SU-DHL-6 (cell line): Measurements from ENCODE around the gene AMZ2.
A peak's percentile ranks its signal among the peaks of the same experiment; 100 is the strongest.

Source experiments
- H2AFZ ChIP-seq: fragments of 200-600 bp; sonication (generic); 2 replicates; pipeline ENCODE4 v1.6.1; 2014; ENCODE audit warnings: low read depth, mild to moderate bottlenecking, moderate library complexity, mixed read lengths, antibody characterized with exemption, low read length; ENCODE audit not compliant: severe bottlenecking
- H3F3A ChIP-seq: fragments of 200-600 bp; shearing (Covaris generic); 2 replicates; pipeline ENCODE4 v1.6.0; 2016; ENCODE audit warnings: antibody characterized with exemption, mild to moderate bottlenecking; ENCODE audit not compliant: insufficient read depth
- H3K27ac ChIP-seq: fragments of 200-600 bp; sonication (generic); 2 replicates; pipeline ENCODE4 v1.5.1; 2016; ENCODE audit warnings: low read depth, mild to moderate bottlenecking, low read length, moderate library complexity, mixed read lengths
- H3K27me3 ChIP-seq: fragments of 200-600 bp; sonication (generic), shearing (Covaris generic); 2 replicates; pipeline ENCODE4 v1.6.0; 2014; ENCODE audit warnings: mild to moderate bottlenecking, low read length
- H3K36me3 ChIP-seq: fragments of 200-600 bp; sonication (generic); 2 replicates; pipeline ENCODE4 v1.6.1; 2014; ENCODE audit warnings: mild to moderate bottlenecking, low read length, mixed read lengths
- H3K4me2 ChIP-seq: fragments of 300-600, 200-600 bp; shearing (Covaris generic), sonication (generic); 2 replicates; pipeline ENCODE4 v1.6.0; 2014; ENCODE audit warnings: low read length, low read depth, mild to moderate bottlenecking; ENCODE audit not compliant: poor library complexity, severe bottlenecking
- H3K4me3 ChIP-seq: fragments of 200-600 bp; sonication (generic); 2 replicates; pipeline ENCODE4 v1.5.1; 2014; ENCODE audit warnings: antibody characterized with exemption, low read length, mild to moderate bottlenecking, mixed read lengths; ENCODE audit not compliant: insufficient read depth, poor library complexity, severe bottlenecking
- H3K79me2 ChIP-seq: fragments of 200-600 bp; sonication (generic); 2 replicates; pipeline ENCODE4 v1.6.1; 2014; ENCODE audit warnings: mild to moderate bottlenecking, low read length, moderate library complexity; ENCODE audit not compliant: insufficient read depth
- H3K9ac ChIP-seq: fragments of 200-600 bp; sonication (generic); 2 replicates; pipeline ENCODE4 v1.7.0; 2014; ENCODE audit warnings: mild to moderate bottlenecking, low read length
- H3K9me2 ChIP-seq: fragments of 200-600 bp; sonication (generic); replicated peaks from 2 replicates; pipeline ENCODE4 v1.6.1; 2014; ENCODE audit warnings: low read length; ENCODE audit not compliant: insufficient read depth
- H3K9me3 ChIP-seq: fragments of 200-600 bp; sonication (generic); 2 replicates; pipeline ENCODE4 v1.6.1; 2014; ENCODE audit warnings: low read length, mixed read lengths; ENCODE audit not compliant: insufficient read depth
- H4K20me1 ChIP-seq: fragments of 200-600 bp; sonication (generic); 2 replicates; pipeline ENCODE4 v1.6.1; 2014; ENCODE audit warnings: low read depth, mild to moderate bottlenecking, antibody characterized with exemption, low read length, moderate library complexity, mixed read lengths
- EZH2phosphoT487 ChIP-seq: fragments of 200-600 bp; sonication (generic), shearing (Covaris generic); conservative IDR thresholded peaks from 2 replicates; pipeline ENCODE4 v1.6.1; 2018; ENCODE audit warnings: mild to moderate bottlenecking, antibody characterized with exemption, low read length, moderate library complexity, mixed read lengths
- TF ChIP-seq, protein P1 (sequence below): fragments of 200-600 bp; sonication (generic); IDR thresholded peaks from one replicate; pipeline ENCODE4 v1.5.1; 2017; ENCODE audit warnings: antibody characterized with exemption, mild to moderate bottlenecking, low read length, moderate library complexity; ENCODE audit not compliant: insufficient read depth, poor library complexity, severe bottlenecking

AMZ2 gene

DNA sequence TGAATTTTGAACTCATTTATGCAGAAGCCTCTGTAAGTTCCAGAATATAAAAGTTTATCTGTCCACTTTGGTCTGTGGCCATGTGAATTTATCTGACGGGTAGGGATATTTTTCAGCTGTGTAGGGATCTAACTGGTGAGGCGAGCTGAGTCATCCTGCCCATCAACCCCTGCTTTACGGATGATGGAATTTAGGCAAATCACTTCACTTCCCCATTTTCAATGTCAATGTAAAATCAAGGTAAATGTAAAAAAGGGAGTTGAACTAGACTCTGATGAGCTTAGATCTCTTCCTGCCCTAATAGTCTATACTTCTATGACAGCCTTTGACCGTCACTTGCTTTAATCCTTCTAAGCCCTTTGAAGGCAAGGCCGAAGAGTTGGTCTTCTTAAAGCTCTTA, 40.5 kb downstream of the AMZ2 start:
- TF ChIP-seq, protein P1, sequence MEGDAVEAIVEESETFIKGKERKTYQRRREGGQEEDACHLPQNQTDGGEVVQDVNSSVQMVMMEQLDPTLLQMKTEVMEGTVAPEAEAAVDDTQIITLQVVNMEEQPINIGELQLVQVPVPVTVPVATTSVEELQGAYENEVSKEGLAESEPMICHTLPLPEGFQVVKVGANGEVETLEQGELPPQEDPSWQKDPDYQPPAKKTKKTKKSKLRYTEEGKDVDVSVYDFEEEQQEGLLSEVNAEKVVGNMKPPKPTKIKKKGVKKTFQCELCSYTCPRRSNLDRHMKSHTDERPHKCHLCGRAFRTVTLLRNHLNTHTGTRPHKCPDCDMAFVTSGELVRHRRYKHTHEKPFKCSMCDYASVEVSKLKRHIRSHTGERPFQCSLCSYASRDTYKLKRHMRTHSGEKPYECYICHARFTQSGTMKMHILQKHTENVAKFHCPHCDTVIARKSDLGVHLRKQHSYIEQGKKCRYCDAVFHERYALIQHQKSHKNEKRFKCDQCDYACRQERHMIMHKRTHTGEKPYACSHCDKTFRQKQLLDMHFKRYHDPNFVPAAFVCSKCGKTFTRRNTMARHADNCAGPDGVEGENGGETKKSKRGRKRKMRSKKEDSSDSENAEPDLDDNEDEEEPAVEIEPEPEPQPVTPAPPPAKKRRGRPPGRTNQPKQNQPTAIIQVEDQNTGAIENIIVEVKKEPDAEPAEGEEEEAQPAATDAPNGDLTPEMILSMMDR = no peak
- no peak for TF ChIP-seq EZH2phosphoT487
- Histone ChIP-seq H3K27ac (peak overlapping the region; percentile 98), H2AFZ (peak overlapping the region; percentile 8)

DNA sequence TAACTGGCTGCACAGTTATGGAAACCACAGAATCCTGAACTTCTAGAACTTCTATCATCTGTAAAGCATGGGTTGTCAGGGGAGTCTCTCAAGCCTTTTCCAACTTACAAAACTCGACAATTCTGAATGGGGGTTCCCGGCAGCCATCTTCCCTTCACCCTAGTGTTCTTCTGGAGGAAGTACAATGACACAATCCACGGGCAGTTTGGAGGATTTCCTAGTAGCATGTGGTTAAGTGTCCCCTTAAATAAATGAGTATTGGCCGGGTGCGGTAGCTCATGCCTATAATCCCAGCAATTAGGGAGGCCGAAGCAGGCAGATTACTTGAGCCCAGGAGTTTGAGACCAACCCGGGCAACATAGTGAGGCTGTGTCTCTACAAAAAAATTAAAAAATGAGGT, 41.0 kb downstream of the AMZ2 start:
- Histone ChIP-seq H2AFZ (peak overlapping the region; percentile 8), H3K9me3 (no peaks in the 10 kb centered on the region), H3K36me3 (peaks cover 8% of the 10 kb centered on the region), H3K4me2 (peak overlapping the region; percentile 92), H4K20me1 (no peaks in the 10 kb centered on the region; the same call in 1 of the 2 replicates), H3K27ac (peak overlapping the region; percentile 98), H3K9ac (peak overlapping the region; percentile 100), H3K4me3 (peak overlapping the region; percentile 94), H3K79me2 (peaks cover 80% of the 10 kb centered on the region), H3K9me2 (no peaks in the 10 kb centered on the region), H3F3A (peaks cover 51% of the 10 kb centered on the region), H3K27me3 (no peaks in the 10 kb centered on the region)
- no peak for TF ChIP-seq EZH2phosphoT487
- TF ChIP-seq, protein P1 = no peak

More for the DNA sequence above, 40.5 kb downstream of the AMZ2 start:
- peaks cover 81% of the 10 kb centered on the region for H3K79me2 ChIP-seq
- no peaks in the 10 kb centered on the region; the same call in 1 of the 2 replicates for H4K20me1 ChIP-seq
- peak overlapping the region; percentile 94 for H3K4me3 ChIP-seq
- H3F3A ChIP-seq = peaks cover 51% of the 10 kb centered on the region
- peak overlapping the region; percentile 100 for H3K9ac ChIP-seq
- H3K27me3 ChIP-seq = no peaks in the 10 kb centered on the region
- H3K4me2 ChIP-seq = peak overlapping the region; percentile 92
- H3K9me3 ChIP-seq = no peaks in the 10 kb centered on the region
- H3K9me2 ChIP-seq = no peaks in the 10 kb centered on the region
- peaks cover 8% of the 10 kb centered on the region for H3K36me3 ChIP-seq

DNA sequence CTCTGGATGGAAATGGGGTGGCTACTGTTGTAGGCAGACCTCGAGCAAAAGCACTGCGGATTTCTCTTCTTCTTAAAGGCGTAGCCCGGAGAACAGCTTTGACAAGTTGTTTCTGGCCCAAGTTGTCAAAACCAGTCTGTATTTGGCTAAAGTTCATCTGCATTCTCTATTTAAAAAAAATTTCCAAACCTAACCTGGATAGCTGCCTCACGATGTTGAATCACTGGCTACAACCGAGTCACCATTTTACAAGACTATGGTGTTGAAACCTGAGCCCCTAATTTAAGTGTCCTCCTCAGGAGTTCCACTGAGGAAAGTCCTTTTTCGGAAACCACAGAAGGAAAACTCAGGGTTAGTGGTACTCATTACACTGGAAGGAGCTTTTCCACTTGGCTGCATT, 41.6 kb downstream of the AMZ2 start:
- Histone ChIP-seq H3K27ac (peak overlapping the region; percentile 98), H3K4me2 (peak overlapping the region; percentile 92), H3K9me2 (no peaks in the 10 kb centered on the region), H3K9me3 (no peaks in the 10 kb centered on the region), H3K4me3 (peak overlapping the region; percentile 94), H4K20me1 (no peaks in the 10 kb centered on the region; the same call in 1 of the 2 replicates), H3K27me3 (no peaks in the 10 kb centered on the region), H2AFZ (no peak overlapping the region), H3K36me3 (peaks cover 6% of the 10 kb centered on the region), H3F3A (peaks cover 48% of the 10 kb centered on the region), H3K9ac (peak overlapping the region; percentile 100), H3K79me2 (peaks cover 80% of the 10 kb centered on the region)
- no peak for TF ChIP-seq EZH2phosphoT487
- TF ChIP-seq, protein P1 = no peak
